GM19023 (cell line): ENCODE data around the gene NAPA.

Source experiments
- ATAC-seq: cut with Tn5 transposase; IDR thresholded peaks from one replicate; pipeline ENCODE4 v1.9.1; 2021; ENCODE audit warnings: mild to moderate bottlenecking, moderate library complexity; ENCODE audit not compliant: unreplicated experiment

The NAPA gene

GRCh38 chr19:47523473-47523872 lies 8.6 kb upstream of the NAPA start:
- ATAC-seq: no peak

GRCh38 chr19:47521473-47522180 lies 6.8 kb upstream of the NAPA start:
- ATAC-seq: no peak

- ATAC-seq: no peak
These were observed 6.0 kb upstream of the NAPA start for GRCh38 chr19:47520839-47521238.

- no peak for ATAC-seq
These were observed 5.5 kb upstream of the NAPA start for GRCh38 chr19:47520343-47520806.

GRCh38 chr19:47518854-47519253 lies 4.0 kb upstream of the NAPA start:
- no peak for ATAC-seq

GRCh38 chr19:47518139-47518538 lies 3.3 kb upstream of the NAPA start:
- no peak for ATAC-seq

GRCh38 chr19:47514151-47514868 lies 553 bp downstream of the NAPA start:
- no peak for ATAC-seq

- no peak for ATAC-seq
These were observed 1.9 kb downstream of the NAPA start for GRCh38 chr19:47512948-47513319.

GRCh38 chr19:47512183-47512947 lies 2.5 kb downstream of the NAPA start:
- no peak for ATAC-seq

GRCh38 chr19:47511681-47512080 lies 3.2 kb downstream of the NAPA start:
- ATAC-seq: no peak

- no peak for ATAC-seq
These were observed 3.7 kb downstream of the NAPA start for GRCh38 chr19:47511128-47511517.

GRCh38 chr19:47510516-47511127 lies 4.2 kb downstream of the NAPA start:
- no peak for ATAC-seq

GRCh38 chr19:47509973-47510372 lies 4.9 kb downstream of the NAPA start:
- ATAC-seq: no peak

- ATAC-seq: no peak
These were observed 5.6 kb downstream of the NAPA start for GRCh38 chr19:47509170-47509847.

GRCh38 chr19:47508721-47509120 lies 6.1 kb downstream of the NAPA start:
- no peak for ATAC-seq

- ATAC-seq: no peak
These were observed 6.8 kb downstream of the NAPA start for GRCh38 chr19:47507924-47508553.

GRCh38 chr19:47507012-47507411 lies 7.9 kb downstream of the NAPA start:
- no peak for ATAC-seq

GRCh38 chr19:47506459-47506858 lies 8.4 kb downstream of the NAPA start:
- no peak for ATAC-seq

- ATAC-seq: no peak
These were observed 9.4 kb downstream of the NAPA start for GRCh38 chr19:47505506-47505905.

GRCh38 chr19:47503826-47504150 lies 11.1 kb downstream of the NAPA start:
- ATAC-seq: no peak
